ENCODE data around the gene KRTAP6-3.

DNA sequence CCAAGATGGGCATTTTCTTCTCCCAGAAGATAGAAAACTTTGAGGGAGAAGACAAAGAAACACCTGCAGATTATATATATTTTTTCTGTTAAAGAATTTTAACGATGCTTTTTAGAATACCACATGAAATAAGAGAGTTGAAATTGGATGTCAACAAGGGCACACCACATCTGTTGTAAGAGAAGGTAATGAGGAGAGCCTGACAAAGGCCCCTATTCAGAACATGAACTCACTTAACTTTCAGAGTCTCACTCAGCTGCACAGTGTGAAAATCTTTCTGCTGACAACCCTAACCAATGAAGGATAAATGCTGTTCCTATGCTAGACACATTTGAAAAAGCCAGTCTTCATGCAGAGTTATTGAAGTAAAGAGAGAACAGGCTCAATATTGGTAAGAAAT is 9.4 kb upstream of the KRTAP6-3 start:
- TF ChIP-seq EZH2 (IDR thresholded peaks at IDR 0.05) (no peak), POLR2AphosphoS5 (IDR thresholded peaks at IDR 0.05; ENCODE audit: borderline replicate concordance, low read depth, low read length) (no peak)
